ENCODE measurements around the gene ESPNL.

ESPNL gene

DNA sequence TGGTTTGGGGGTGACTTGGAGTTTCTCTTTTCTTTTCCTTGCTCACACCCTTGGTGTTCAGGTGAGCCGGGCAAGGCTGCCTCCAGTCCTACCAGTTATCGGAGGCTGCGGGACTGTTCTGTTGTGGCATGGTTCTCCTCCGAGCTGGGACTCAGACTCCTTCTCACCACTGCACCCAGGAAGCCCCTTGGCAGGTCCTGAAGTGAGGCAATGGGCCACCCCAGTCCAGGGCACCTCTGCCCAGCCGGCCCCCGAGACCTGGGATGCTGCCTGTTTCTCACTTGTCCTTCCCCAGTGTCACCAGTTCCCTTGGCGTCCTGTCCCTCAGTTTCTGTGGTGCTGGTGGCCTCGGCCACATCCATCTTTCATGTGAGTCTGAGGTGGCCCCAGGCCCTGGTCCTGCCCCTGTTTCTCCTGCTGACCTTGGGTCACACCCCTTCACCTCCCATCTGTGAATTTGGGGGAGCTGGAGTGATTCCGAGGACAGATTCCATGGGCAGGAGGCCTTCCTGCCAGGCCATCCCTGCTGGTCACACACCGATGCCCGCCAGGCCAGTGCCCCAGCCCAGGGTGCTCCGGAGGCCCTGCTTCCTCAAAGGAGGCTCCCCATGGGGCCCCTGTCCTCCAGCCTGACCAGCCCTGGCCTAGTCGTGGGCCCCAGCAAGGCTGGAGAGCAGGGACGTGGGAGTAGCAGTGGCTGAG lies 31.8 kb downstream of the ESPNL start:
- DNase-seq (ENCODE audit: low read depth), result no peak
- no peak overlapping the region for H3K4me3 ChIP-seq (ENCODE audit: low read length)
- no peak for TF ChIP-seq CTCF (conservative IDR thresholded peaks at IDR 0.05; ENCODE audit: low read depth, low read length)

- no peak for TF ChIP-seq CTCF (conservative IDR thresholded peaks at IDR 0.05; ENCODE audit: low read depth, low read length)
- H3K4me3 ChIP-seq (ENCODE audit: low read length), result no peak overlapping the region
- DNase-seq (ENCODE audit: low read depth), result no peak
Measured at GRCh38 chr2:238132463-238133450, 32.6 kb downstream of the ESPNL start.

GRCh38 chr2:238133499-238134392 lies 33.6 kb downstream of the ESPNL start:
- DNase-seq (ENCODE audit: low read depth), result no peak
- TF ChIP-seq CTCF (conservative IDR thresholded peaks at IDR 0.05; ENCODE audit: low read depth, low read length), result no peak
- H3K4me3 ChIP-seq (ENCODE audit: low read length), result no peak overlapping the region

DNA sequence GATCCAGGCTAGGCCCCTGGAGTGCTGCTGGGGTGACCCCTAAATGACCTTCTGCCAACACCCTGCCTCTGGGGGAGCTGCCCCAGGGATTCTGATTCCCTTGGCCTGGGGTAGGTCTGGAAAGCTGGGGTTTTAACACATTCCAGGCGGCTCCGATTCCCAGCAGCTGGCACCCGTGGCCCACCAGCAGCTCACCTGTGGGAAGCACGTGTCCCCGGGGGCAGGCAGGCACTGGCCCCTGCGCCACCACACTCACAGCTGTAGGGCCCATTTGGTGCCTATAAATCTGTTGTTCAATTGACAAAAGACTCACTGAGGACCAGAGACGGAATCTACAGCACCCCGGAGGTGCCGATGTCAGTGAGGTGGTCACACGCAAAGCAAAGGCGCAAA lies 34.2 kb downstream of the ESPNL start:
- H3K4me3 ChIP-seq (ENCODE audit: low read length), result no peak overlapping the region
- DNase-seq (ENCODE audit: low read depth), result no peak
- TF ChIP-seq CTCF (conservative IDR thresholded peaks at IDR 0.05; ENCODE audit: low read depth, low read length), result no peak

DNA sequence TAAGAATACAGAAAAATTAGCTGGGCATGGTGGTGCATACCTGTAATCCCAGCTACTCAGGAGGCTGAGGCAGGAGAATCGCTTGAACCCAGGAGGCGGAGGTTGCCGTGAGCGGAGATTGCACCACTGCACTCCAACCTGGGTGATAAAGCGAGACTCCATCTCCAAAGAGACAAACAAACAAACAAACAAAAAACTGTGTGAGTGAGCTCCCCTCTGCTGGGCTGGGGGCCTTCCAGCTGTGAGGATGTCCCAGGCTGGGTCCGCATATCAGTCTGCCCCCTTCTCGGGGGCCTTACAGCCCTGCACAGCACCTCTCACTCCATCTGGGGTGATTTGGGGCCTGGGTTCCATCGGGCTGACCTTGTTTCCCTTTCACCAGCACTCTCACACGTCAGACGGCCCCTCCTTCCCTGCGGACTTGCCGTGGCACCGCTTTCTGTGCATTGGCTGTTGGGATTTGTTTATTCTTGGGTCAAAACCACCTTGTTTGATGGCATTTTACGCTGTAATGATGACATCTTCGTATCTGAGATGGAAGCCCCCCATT lies 35.5 kb downstream of the ESPNL start:
- DNase-seq (ENCODE audit: low read depth), result no peak
- H3K4me3 ChIP-seq (ENCODE audit: low read length), result no peak overlapping the region

More for the DNA sequence above, 35.5 kb downstream of the ESPNL start:
- no peak for TF ChIP-seq CTCF (conservative IDR thresholded peaks at IDR 0.05; ENCODE audit: low read depth, low read length)
